ENCODE data around the gene CACNG8.

Gene CACNG8

DNA sequence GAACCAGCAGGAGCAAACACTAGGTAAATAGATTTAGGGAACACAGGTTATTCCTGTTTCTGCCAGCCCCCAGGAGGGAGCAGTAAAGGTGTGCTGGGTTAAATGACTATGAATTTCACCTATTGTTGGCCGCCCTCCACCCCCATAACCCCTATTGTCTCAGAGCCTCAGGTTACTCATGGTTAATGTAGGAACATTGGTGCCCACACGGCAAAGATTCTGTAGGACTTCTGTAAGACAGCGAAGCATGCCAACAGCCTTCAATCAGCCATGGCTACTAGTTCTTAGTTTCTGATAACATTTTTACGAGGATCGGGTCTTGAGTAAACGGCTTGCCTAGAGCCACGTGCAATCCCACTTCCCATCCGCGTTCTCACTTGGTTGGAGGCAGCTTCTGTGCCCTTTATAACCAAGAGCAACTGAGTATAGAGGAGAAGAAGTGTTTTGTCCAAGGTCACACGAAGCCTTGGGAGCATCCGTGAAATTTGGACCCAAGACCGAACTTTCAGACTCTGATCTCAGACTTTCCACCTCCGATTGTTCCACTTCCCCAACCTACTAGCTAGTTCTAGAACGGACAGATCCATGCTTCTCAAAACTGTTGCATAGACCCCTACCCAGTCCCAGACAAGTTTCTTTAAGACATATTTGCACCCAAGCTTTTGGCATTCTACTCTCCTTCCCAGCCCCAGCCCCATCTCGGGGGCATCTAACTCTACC, 5.1 kb upstream of the CACNG8 start:
- TF ChIP-seq ARNTL (CRISPR knock-in tag; IDR thresholded peaks at IDR 0.05; ENCODE audit: borderline replicate concordance, low read depth): no peak
- TF ChIP-seq, protein P1, sequence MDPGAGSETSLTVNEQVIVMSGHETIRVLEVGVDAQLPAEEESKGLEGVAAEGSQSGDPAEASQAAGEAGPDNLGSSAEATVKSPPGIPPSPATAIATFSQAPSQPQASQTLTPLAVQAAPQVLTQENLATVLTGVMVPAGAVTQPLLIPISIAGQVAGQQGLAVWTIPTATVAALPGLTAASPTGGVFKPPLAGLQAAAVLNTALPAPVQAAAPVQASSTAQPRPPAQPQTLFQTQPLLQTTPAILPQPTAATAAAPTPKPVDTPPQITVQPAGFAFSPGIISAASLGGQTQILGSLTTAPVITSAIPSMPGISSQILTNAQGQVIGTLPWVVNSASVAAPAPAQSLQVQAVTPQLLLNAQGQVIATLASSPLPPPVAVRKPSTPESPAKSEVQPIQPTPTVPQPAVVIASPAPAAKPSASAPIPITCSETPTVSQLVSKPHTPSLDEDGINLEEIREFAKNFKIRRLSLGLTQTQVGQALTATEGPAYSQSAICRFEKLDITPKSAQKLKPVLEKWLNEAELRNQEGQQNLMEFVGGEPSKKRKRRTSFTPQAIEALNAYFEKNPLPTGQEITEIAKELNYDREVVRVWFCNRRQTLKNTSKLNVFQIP (CRISPR knock-in tag; IDR thresholded peaks at IDR 0.05; ENCODE audit: borderline replicate concordance, low read depth): no peak
- TF ChIP-seq ZNF565 (CRISPR knock-in tag; conservative IDR thresholded peaks at IDR 0.05; ENCODE audit: low read depth): no peak
- TF ChIP-seq, protein P2, sequence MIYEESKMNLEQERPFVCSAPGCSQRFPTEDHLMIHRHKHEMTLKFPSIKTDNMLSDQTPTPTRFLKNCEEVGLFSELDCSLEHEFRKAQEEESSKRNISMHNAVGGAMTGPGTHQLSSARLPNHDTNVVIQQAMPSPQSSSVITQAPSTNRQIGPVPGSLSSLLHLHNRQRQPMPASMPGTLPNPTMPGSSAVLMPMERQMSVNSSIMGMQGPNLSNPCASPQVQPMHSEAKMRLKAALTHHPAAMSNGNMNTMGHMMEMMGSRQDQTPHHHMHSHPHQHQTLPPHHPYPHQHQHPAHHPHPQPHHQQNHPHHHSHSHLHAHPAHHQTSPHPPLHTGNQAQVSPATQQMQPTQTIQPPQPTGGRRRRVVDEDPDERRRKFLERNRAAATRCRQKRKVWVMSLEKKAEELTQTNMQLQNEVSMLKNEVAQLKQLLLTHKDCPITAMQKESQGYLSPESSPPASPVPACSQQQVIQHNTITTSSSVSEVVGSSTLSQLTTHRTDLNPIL (CRISPR knock-in tag; IDR thresholded peaks at IDR 0.05; ENCODE audit: low read depth): no peak
- no peak for TF ChIP-seq ZNF8 (CRISPR knock-in tag; IDR thresholded peaks at IDR 0.05)
- TF ChIP-seq, protein P3, sequence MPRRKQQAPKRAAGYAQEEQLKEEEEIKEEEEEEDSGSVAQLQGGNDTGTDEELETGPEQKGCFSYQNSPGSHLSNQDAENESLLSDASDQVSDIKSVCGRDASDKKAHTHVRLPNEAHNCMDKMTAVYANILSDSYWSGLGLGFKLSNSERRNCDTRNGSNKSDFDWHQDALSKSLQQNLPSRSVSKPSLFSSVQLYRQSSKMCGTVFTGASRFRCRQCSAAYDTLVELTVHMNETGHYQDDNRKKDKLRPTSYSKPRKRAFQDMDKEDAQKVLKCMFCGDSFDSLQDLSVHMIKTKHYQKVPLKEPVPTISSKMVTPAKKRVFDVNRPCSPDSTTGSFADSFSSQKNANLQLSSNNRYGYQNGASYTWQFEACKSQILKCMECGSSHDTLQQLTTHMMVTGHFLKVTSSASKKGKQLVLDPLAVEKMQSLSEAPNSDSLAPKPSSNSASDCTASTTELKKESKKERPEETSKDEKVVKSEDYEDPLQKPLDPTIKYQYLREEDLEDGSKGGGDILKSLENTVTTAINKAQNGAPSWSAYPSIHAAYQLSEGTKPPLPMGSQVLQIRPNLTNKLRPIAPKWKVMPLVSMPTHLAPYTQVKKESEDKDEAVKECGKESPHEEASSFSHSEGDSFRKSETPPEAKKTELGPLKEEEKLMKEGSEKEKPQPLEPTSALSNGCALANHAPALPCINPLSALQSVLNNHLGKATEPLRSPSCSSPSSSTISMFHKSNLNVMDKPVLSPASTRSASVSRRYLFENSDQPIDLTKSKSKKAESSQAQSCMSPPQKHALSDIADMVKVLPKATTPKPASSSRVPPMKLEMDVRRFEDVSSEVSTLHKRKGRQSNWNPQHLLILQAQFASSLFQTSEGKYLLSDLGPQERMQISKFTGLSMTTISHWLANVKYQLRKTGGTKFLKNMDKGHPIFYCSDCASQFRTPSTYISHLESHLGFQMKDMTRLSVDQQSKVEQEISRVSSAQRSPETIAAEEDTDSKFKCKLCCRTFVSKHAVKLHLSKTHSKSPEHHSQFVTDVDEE (CRISPR knock-in tag; IDR thresholded peaks at IDR 0.05): no peak
- no peak for TF ChIP-seq ZNF70 (CRISPR knock-in tag; IDR thresholded peaks at IDR 0.05)
- TF ChIP-seq, protein P4, sequence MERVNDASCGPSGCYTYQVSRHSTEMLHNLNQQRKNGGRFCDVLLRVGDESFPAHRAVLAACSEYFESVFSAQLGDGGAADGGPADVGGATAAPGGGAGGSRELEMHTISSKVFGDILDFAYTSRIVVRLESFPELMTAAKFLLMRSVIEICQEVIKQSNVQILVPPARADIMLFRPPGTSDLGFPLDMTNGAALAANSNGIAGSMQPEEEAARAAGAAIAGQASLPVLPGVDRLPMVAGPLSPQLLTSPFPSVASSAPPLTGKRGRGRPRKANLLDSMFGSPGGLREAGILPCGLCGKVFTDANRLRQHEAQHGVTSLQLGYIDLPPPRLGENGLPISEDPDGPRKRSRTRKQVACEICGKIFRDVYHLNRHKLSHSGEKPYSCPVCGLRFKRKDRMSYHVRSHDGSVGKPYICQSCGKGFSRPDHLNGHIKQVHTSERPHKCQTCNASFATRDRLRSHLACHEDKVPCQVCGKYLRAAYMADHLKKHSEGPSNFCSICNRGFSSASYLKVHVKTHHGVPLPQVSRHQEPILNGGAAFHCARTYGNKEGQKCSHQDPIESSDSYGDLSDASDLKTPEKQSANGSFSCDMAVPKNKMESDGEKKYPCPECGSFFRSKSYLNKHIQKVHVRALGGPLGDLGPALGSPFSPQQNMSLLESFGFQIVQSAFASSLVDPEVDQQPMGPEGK (CRISPR knock-in tag; IDR thresholded peaks at IDR 0.05; ENCODE audit: borderline replicate concordance): no peak

DNA sequence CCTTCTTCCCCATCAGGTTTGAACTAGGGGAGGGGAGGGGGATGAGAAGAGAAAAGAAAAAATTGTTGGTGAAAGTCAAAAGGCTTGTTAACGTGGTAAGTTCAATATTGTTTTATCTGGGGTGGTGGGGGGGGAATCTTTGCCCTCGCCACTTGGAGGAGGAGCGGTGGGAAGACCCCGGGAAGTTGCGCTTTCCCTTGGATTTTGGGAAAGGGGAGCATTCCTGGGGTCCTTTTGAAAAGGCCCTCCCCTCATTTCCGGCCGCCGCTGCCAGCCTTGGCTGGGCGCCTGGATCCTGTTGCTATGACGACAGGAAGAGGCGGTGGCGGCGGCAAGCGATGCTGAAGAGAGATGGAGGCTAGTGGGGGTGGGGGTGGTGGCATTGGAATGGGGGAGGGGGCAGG, 4.6 kb upstream of the CACNG8 start:
- no peak for TF ChIP-seq ZFP30 (CRISPR knock-in tag; IDR thresholded peaks at IDR 0.05)
- TF ChIP-seq, protein P2 (CRISPR knock-in tag; IDR thresholded peaks at IDR 0.05; ENCODE audit: low read depth): no peak
- no peak for TF ChIP-seq ZNF565 (CRISPR knock-in tag; conservative IDR thresholded peaks at IDR 0.05; ENCODE audit: low read depth)
- TF ChIP-seq GLIS3 (CRISPR knock-in tag; IDR thresholded peaks at IDR 0.05): no peak
- TF ChIP-seq OSR1 (CRISPR knock-in tag; IDR thresholded peaks at IDR 0.05): no peak
- no peak for TF ChIP-seq ZNF8 (CRISPR knock-in tag; IDR thresholded peaks at IDR 0.05)
- TF ChIP-seq, protein P4 (CRISPR knock-in tag; IDR thresholded peaks at IDR 0.05; ENCODE audit: borderline replicate concordance): no peak
- TF ChIP-seq ZC3H10 (CRISPR knock-in tag; IDR thresholded peaks at IDR 0.05): no peak
- no peak for TF ChIP-seq CSDC2 (CRISPR knock-in tag; IDR thresholded peaks at IDR 0.05)
- TF ChIP-seq, protein P3 (CRISPR knock-in tag; IDR thresholded peaks at IDR 0.05): no peak
- TF ChIP-seq ISL1 (CRISPR knock-in tag; IDR thresholded peaks at IDR 0.05): no peak
- no peak for TF ChIP-seq RARB (CRISPR knock-in tag; IDR thresholded peaks at IDR 0.05)
- TF ChIP-seq ZFP3 (CRISPR knock-in tag; IDR thresholded peaks at IDR 0.05): no peak
- no peak for TF ChIP-seq SNAI2 (CRISPR knock-in tag; IDR thresholded peaks at IDR 0.05)
- no peak for TF ChIP-seq ESRRG (CRISPR knock-in tag; IDR thresholded peaks at IDR 0.05)
- TF ChIP-seq ZNF70 (CRISPR knock-in tag; IDR thresholded peaks at IDR 0.05): no peak
- no peak for TF ChIP-seq BACH2 (CRISPR knock-in tag; IDR thresholded peaks at IDR 0.05; ENCODE audit: borderline replicate concordance)
- ATAC-seq: no peak

More for the DNA sequence above, 5.1 kb upstream of the CACNG8 start:
- no peak for ATAC-seq

All from SK-N-SH treated with all-trans-retinoic acid at 6 μM for 48 hours (cell line).